HK-2 (cell line): Measurements from ENCODE around the gene TXNRD2.

Experiments
- DNase-seq: peaks from one replicate; pipeline ENCODE4 v3.0.0-alpha.2; 2018; ENCODE audit not compliant: unreplicated experiment

The TXNRD2 gene

GRCh38 chr22:19876941-19877625 lies 64.5 kb downstream of the TXNRD2 start:
- DNase-seq = no peak

GRCh38 chr22:19876314-19876940 lies 65.2 kb downstream of the TXNRD2 start:
- no peak for DNase-seq

GRCh38 chr22:19875531-19876313 lies 65.9 kb downstream of the TXNRD2 start:
- no peak for DNase-seq

- no peak for DNase-seq
These were observed 66.5 kb downstream of the TXNRD2 start for GRCh38 chr22:19875061-19875530.

GRCh38 chr22:19874307-19875060 lies 67.1 kb downstream of the TXNRD2 start:
- no peak for DNase-seq

- no peak for DNase-seq
These were observed 67.7 kb downstream of the TXNRD2 start for GRCh38 chr22:19873960-19874306.

GRCh38 chr22:19873138-19873959 lies 68.3 kb downstream of the TXNRD2 start:
- no peak for DNase-seq

- no peak for DNase-seq
These were observed 68.9 kb downstream of the TXNRD2 start for GRCh38 chr22:19872779-19873137.

GRCh38 chr22:19871845-19872778 lies 69.5 kb downstream of the TXNRD2 start:
- no peak for DNase-seq

- DNase-seq = no peak
These were observed 70.4 kb downstream of the TXNRD2 start for GRCh38 chr22:19871023-19871844.

GRCh38 chr22:19870153-19871022 lies 71.2 kb downstream of the TXNRD2 start:
- no peak for DNase-seq

GRCh38 chr22:19869497-19870152 lies 72.0 kb downstream of the TXNRD2 start:
- DNase-seq = no peak

- no peak for DNase-seq
These were observed 72.7 kb downstream of the TXNRD2 start for GRCh38 chr22:19868773-19869471.

GRCh38 chr22:19868333-19868732 lies 73.3 kb downstream of the TXNRD2 start:
- DNase-seq = no peak

GRCh38 chr22:19867617-19868016 lies 74.0 kb downstream of the TXNRD2 start:
- DNase-seq = no peak

GRCh38 chr22:19866665-19867009 lies 75.0 kb downstream of the TXNRD2 start:
- DNase-seq = no peak

GRCh38 chr22:19865141-19865829 lies 76.3 kb downstream of the TXNRD2 start:
- DNase-seq = no peak
